Fibroblast of lung (primary cell): Measurements from ENCODE around the gene PER2. TPM values are rescaled to one million over a fixed set of nuclear protein-coding genes. Genes with fewer than 3 reads are reported as not detected.

Source experiments
- DNase-seq, 2 donors: peaks; one replicate each; pipeline versions ENCODE4 v3.0.0 to v3.0.0-alpha.2; 2010; ENCODE audit warnings: low read depth in 2 of 2
- H2AFZ ChIP-seq: 2 replicates; pipeline ENCODE4 v1.5.1; 2012; ENCODE audit warnings: low read length, control low read depth, inconsistent platforms
- H3K27ac ChIP-seq: 2 replicates; pipeline ENCODE4 v1.5.1; 2011; ENCODE audit warnings: low read length, control low read depth; ENCODE audit not compliant: insufficient read depth
- H3K27me3 ChIP-seq: 2 replicates; pipeline ENCODE4 v1.5.1; 2011; ENCODE audit warnings: mild to moderate bottlenecking, low read length; ENCODE audit not compliant: control insufficient read depth, insufficient read depth
- H3K36me3 ChIP-seq: 2 replicates; pipeline ENCODE4 v1.5.1; 2011; ENCODE audit warnings: low read length; ENCODE audit not compliant: control insufficient read depth, insufficient read depth
- H3K4me1 ChIP-seq: 2 replicates; pipeline ENCODE4 v1.5.1; 2011; ENCODE audit warnings: low read length; ENCODE audit not compliant: control insufficient read depth, insufficient read depth; ENCODE audit errors: extremely low read depth
- H3K4me2 ChIP-seq: 2 replicates; pipeline ENCODE4 v1.5.1; 2011; ENCODE audit warnings: low read length, control low read depth; ENCODE audit not compliant: insufficient read depth; ENCODE audit errors: extremely low read depth
- H3K4me3 ChIP-seq, 4 experiments: fragments of 200-600 bp in 1 of 4; sonication (generic) in 1 of 4; replicated peaks in 1 of 4; 2 replicates each; pipeline ENCODE4 v1.5.1; 2011 to 2016; ENCODE audit warnings: low read length in 4 of 4, low read depth in 3 of 4, mild to moderate bottlenecking in 3 of 4, control low read depth in 2 of 4, inconsistent platforms in 1 of 4, mixed read lengths in 1 of 4; ENCODE audit not compliant: insufficient read depth in 1 of 4; ENCODE audit errors: control extremely low read depth in 1 of 4
- H3K79me2 ChIP-seq: 2 replicates; pipeline ENCODE4 v1.5.1; 2012; ENCODE audit warnings: mild to moderate bottlenecking, low read length, inconsistent platforms; ENCODE audit not compliant: control insufficient read depth, insufficient read depth
- H3K9ac ChIP-seq: 2 replicates; pipeline ENCODE4 v1.5.1; 2011; ENCODE audit warnings: mild to moderate bottlenecking, low read length, control low read depth; ENCODE audit not compliant: insufficient read depth
- H3K9me3 ChIP-seq: 2 replicates; pipeline ENCODE4 v1.5.1; 2012; ENCODE audit warnings: low read depth, low read length; ENCODE audit not compliant: control insufficient read depth, insufficient read depth
- H4K20me1 ChIP-seq: 2 replicates; pipeline ENCODE4 v1.5.1; 2011; ENCODE audit warnings: low read length; ENCODE audit not compliant: control insufficient read depth, insufficient read depth; ENCODE audit errors: extremely low read depth
- CTCF ChIP-seq, 2 donors: IDR thresholded peaks in 1 of 2; conservative IDR thresholded peaks in 1 of 2; 1 replicate in 1 of 2; 2 replicates in 1 of 2; pipeline ENCODE4 v1.5.1; 2011 to 2012; ENCODE audit warnings: low read length in 2 of 2, control low read depth in 1 of 2, inconsistent platforms in 1 of 2, low read depth in 1 of 2, mild to moderate bottlenecking in 1 of 2
- EZH2 ChIP-seq: IDR thresholded peaks from 2 replicates; pipeline ENCODE4 v1.5.1; 2012; ENCODE audit warnings: low read length, control low read depth, mild to moderate bottlenecking; ENCODE audit errors: missing control alignments
- polyA plus RNA-seq, 2 donors: library from polyadenylated mRNA; depleted of rRNA in 1 of 2; stranded (reverse) in 1 of 2; unstranded in 1 of 2; fragments of >200 nt; gene quantifications; 2 replicates each; pipeline ENCODE4 v1.2.1, GENCODE V29; 2011 to 2012; ENCODE audit warnings: missing spikeins in 1 of 2
- total RNA-seq: library from RNA; depleted of rRNA; stranded (reverse); fragments of >200 nt; gene quantifications from 2 replicates; pipeline ENCODE4 v1.2.1, GENCODE V29; 2014

The PER2 gene
- total and polyA plus RNA-seq, 2 donors (not counting 1 experiment from before 2014, with no cell fraction given): 1.9 to 4.6 TPM

GRCh38 chr2:238260883-238261282 is 27.5 kb downstream of the PER2 start:
- TF ChIP-seq EZH2 (no peak), CTCF (conservative IDR thresholded peaks at IDR 0.05 in 1 of 2, IDR thresholded peaks at IDR 0.05 in 1 of 2; ENCODE audit: low read depth in 1 of 2, low read length in 2 of 2) (no peak)
- Histone ChIP-seq H3K4me3 (no peak overlapping the region), H3K4me1 (peaks cover 3% of the 10 kb centered on the region), H3K9me3 (no peaks in the 10 kb centered on the region), H3K27me3 (no peaks in the 10 kb centered on the region), H2AFZ (no peak overlapping the region), H3K36me3 (peaks cover 6% of the 10 kb centered on the region), H3K79me2 (no peaks in the 10 kb centered on the region), H3K27ac (no peak overlapping the region), H3K4me2 (no peak overlapping the region), H4K20me1 (no peaks in the 10 kb centered on the region), H3K9ac (no peak overlapping the region)
- peak in 1 of 2 donors; percentile 44 for DNase-seq

GRCh38 chr2:238259061-238260020 is 29.1 kb downstream of the PER2 start:
- Histone ChIP-seq H3K79me2 (no peaks in the 10 kb centered on the region), H3K27me3 (no peaks in the 10 kb centered on the region), H3K27ac (no peak overlapping the region), H2AFZ (no peak overlapping the region), H3K4me3 (no peak overlapping the region), H3K4me2 (no peak overlapping the region), H3K9ac (no peak overlapping the region), H3K36me3 (peaks cover 6% of the 10 kb centered on the region), H3K4me1 (peaks cover 3% of the 10 kb centered on the region), H3K9me3 (no peaks in the 10 kb centered on the region), H4K20me1 (no peaks in the 10 kb centered on the region)
- DNase-seq: no peak
- TF ChIP-seq EZH2 (no peak), CTCF (conservative IDR thresholded peaks at IDR 0.05 in 1 of 2, IDR thresholded peaks at IDR 0.05 in 1 of 2; ENCODE audit: low read depth in 1 of 2, low read length in 2 of 2) (peak in 1 of 2 donors; percentile 20)

- H4K20me1 ChIP-seq: no peaks in the 10 kb centered on the region
- no peak overlapping the region for H3K9ac ChIP-seq
- TF ChIP-seq CTCF (conservative IDR thresholded peaks at IDR 0.05 in 1 of 2, IDR thresholded peaks at IDR 0.05 in 1 of 2; ENCODE audit: low read depth in 1 of 2, low read length in 2 of 2): no peak
- TF ChIP-seq EZH2: no peak
- H3K79me2 ChIP-seq: no peaks in the 10 kb centered on the region
- no peaks in the 10 kb centered on the region for H3K27me3 ChIP-seq
- H3K36me3 ChIP-seq: peaks cover 8% of the 10 kb centered on the region
- no peak overlapping the region for H2AFZ ChIP-seq
- no peaks in the 10 kb centered on the region for H3K9me3 ChIP-seq
- no peak overlapping the region for H3K4me3 ChIP-seq
- H3K27ac ChIP-seq: no peak overlapping the region
- H3K4me2 ChIP-seq: no peak overlapping the region
- no peak for DNase-seq
- no peaks in the 10 kb centered on the region for H3K4me1 ChIP-seq
Observed at GRCh38 chr2:238257786-238258700, 30.4 kb downstream of the PER2 start.
